OCI-LY7 (cell line): Measurements from ENCODE around the gene PLEK. TPM values are rescaled to one million over a fixed set of nuclear protein-coding genes. Genes with fewer than 3 reads are reported as not detected.

Experiments
- BruUV-seq: library from RNA; stranded (reverse); fragments of 400-500 nt; replicated peaks from 2 replicates; lab custom pipeline; 2021; lab: Mats Ljungman, UMichigan
- CTCF ChIA-PET: fragments of 300-600 bp; sonication (Branson Sonifier 250); formaldehyde crosslinking; loops from one replicate; lab custom pipeline; 2022; ENCODE audit warnings: antibody characterized with exemption; ENCODE audit not compliant: unreplicated experiment; lab: Charles Lee
- POLR2A ChIA-PET: fragments of 300-600 bp; sonication (Branson Sonifier 250); formaldehyde crosslinking; loops from one replicate; lab custom pipeline; 2022; ENCODE audit warnings: antibody characterized with exemption; lab: Charles Lee
- DNase-seq: peaks from one replicate; pipeline ENCODE4 v3.0.0-alpha.2; 2015; ENCODE audit warnings: low spot score
- H2AFZ ChIP-seq: fragments of 200-600 bp; sonication (generic), shearing (Covaris generic); 2 replicates; pipeline ENCODE4 v1.6.1; 2014; ENCODE audit warnings: mild to moderate bottlenecking, antibody characterized with exemption, low read length, moderate library complexity
- H3K27ac ChIP-seq: fragments of 200-600 bp; sonication (generic); 2 replicates; pipeline ENCODE4 v1.5.1; 2014; ENCODE audit warnings: mixed run types, low read depth, mild to moderate bottlenecking, moderate library complexity, low read length, inconsistent platforms; ENCODE audit not compliant: poor library complexity, severe bottlenecking
- H3K36me3 ChIP-seq: fragments of 200-600 bp; sonication (generic); 2 replicates; pipeline ENCODE4 v1.6.1; 2014; ENCODE audit warnings: mild to moderate bottlenecking, antibody characterized with exemption, low read length, moderate library complexity, mixed read lengths; ENCODE audit not compliant: insufficient read depth
- H3K4me1 ChIP-seq: fragments of 200-600 bp; sonication (generic); 2 replicates; pipeline ENCODE4 v1.5.1; 2014; ENCODE audit warnings: mild to moderate bottlenecking, low read length; ENCODE audit not compliant: insufficient read depth, poor library complexity, severe bottlenecking
- H3K4me2 ChIP-seq: fragments of 200-600 bp; sonication (generic); 2 replicates; pipeline ENCODE4 v1.6.1; 2014; ENCODE audit warnings: mild to moderate bottlenecking, low read length
- H3K4me3 ChIP-seq: fragments of 200-600 bp; sonication (generic); 2 replicates; pipeline ENCODE4 v1.5.1; 2014; ENCODE audit warnings: mild to moderate bottlenecking, low read depth, low read length; ENCODE audit not compliant: poor library complexity, severe bottlenecking
- H3K79me2 ChIP-seq: fragments of 200-600 bp; sonication (generic); 2 replicates; pipeline ENCODE4 v1.6.1; 2016; ENCODE audit warnings: low read depth, mild to moderate bottlenecking, low read length, moderate library complexity, mixed read lengths; ENCODE audit not compliant: insufficient read depth
- H3K9me2 ChIP-seq: fragments of 200-600 bp; sonication (generic); 2 replicates; pipeline ENCODE4 v1.6.1; 2016; ENCODE audit warnings: mild to moderate bottlenecking, low read length, mixed read lengths; ENCODE audit not compliant: insufficient read depth
- H3K9me3 ChIP-seq: fragments of 200-600 bp; sonication (generic); 2 replicates; pipeline ENCODE4 v1.6.1; 2014; ENCODE audit warnings: mild to moderate bottlenecking, mixed run types, low read length, mixed read lengths
- H4K20me1 ChIP-seq: fragments of 200-600 bp; sonication (generic); 2 replicates; pipeline ENCODE4 v1.6.1; 2014; ENCODE audit warnings: mild to moderate bottlenecking, antibody characterized with exemption, low read length, moderate library complexity, mixed read lengths; ENCODE audit not compliant: insufficient read depth
- EZH2phosphoT487 ChIP-seq: fragments of 200-600 bp; sonication (generic); IDR thresholded peaks from 2 replicates; pipeline ENCODE4 v1.6.1; 2018; ENCODE audit warnings: low read depth, borderline replicate concordance, mild to moderate bottlenecking, mixed run types, antibody characterized with exemption, low read length, moderate library complexity, mixed read lengths
- intact Hi-C: fragments of 100-400 bp; cut with micrococcal nuclease; formaldehyde crosslinking; loops from one replicate; pipeline ENCODE4 v1.10.0; 2022; ENCODE audit not compliant: unreplicated experiment
- total RNA-seq, 2 experiments: library from RNA; depleted of rRNA in 1 of 2; stranded (reverse); fragments of >200 nt in 1 of 2; shearing (Covaris generic) in 1 of 2; gene quantifications; 2 replicates each; pipeline ENCODE4 v1.2.3, GENCODE V29; 2014 to 2022
- TF ChIP-seq, protein P1 (sequence below): fragments of 200-600 bp; sonication (generic); conservative IDR thresholded peaks from 2 replicates; pipeline ENCODE4 v1.5.1; 2014; ENCODE audit warnings: mild to moderate bottlenecking, antibody characterized with exemption, low read length, moderate library complexity, mixed read lengths

Gene PLEK
- total RNA-seq, 2 experiments from 2014 or later, result 20.8 to 80.6 TPM

DNA sequence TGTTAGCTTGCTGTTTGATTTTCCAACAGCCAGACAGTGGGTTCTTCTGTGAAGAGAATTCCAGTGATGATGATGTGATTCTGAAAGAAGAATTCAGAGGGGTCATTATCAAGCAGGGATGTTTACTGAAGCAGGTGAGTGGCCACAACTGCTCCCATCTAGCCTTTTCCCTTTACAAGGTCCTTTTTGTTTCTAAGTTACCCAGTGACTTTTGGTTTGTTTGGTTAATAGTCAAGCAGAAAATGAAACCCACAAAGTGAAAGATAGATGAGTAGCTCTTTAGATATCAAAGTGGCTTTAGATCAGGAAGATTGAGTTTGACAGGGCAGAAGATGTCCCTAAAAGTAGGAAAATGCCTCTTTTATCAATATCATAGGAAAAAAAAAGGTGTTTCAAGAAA lies 23.3 kb downstream of the PLEK start:
- H4K20me1 ChIP-seq, result no peaks in the 10 kb centered on the region
- H3K27ac ChIP-seq, result peak overlapping the region; percentile 87
- peak overlapping the region; percentile 63 for H3K4me3 ChIP-seq
- H3K79me2 ChIP-seq, result peaks cover 36% of the 10 kb centered on the region
- DNase-seq, result no peak
- POLR2A ChIA-PET, result interaction anchor here (0.6 to 2.0 kb wide), 9 partner anchors 22 to 1404 kb away, joined by 3 to 10 read pairs (median 4); no protein-coding TSS in a partner anchor
- CTCF ChIA-PET, result interaction anchor here (0.8 to 1.2 kb wide), 2 partner anchors 22 to 23 kb away, joined by 3 to 5 read pairs; no protein-coding TSS in a partner anchor
- peaks cover 92% of the 10 kb centered on the region for H3K4me1 ChIP-seq
- intact Hi-C loops, result no loop called here
- H2AFZ ChIP-seq, result peak overlapping the region; percentile 23; the same call in 1 of the 2 replicates
- H3K9me2 ChIP-seq, result no peaks in the 10 kb centered on the region
- BruUV-seq, result no TSS peak
- TF ChIP-seq, protein P1, sequence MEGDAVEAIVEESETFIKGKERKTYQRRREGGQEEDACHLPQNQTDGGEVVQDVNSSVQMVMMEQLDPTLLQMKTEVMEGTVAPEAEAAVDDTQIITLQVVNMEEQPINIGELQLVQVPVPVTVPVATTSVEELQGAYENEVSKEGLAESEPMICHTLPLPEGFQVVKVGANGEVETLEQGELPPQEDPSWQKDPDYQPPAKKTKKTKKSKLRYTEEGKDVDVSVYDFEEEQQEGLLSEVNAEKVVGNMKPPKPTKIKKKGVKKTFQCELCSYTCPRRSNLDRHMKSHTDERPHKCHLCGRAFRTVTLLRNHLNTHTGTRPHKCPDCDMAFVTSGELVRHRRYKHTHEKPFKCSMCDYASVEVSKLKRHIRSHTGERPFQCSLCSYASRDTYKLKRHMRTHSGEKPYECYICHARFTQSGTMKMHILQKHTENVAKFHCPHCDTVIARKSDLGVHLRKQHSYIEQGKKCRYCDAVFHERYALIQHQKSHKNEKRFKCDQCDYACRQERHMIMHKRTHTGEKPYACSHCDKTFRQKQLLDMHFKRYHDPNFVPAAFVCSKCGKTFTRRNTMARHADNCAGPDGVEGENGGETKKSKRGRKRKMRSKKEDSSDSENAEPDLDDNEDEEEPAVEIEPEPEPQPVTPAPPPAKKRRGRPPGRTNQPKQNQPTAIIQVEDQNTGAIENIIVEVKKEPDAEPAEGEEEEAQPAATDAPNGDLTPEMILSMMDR, result no peak
- TF ChIP-seq EZH2phosphoT487, result no peak
- H3K36me3 ChIP-seq, result peaks cover 73% of the 10 kb centered on the region
- no peaks in the 10 kb centered on the region for H3K9me3 ChIP-seq
- peak overlapping the region; percentile 69 for H3K4me2 ChIP-seq

GRCh38 chr2:68388772-68389171 lies 23.7 kb downstream of the PLEK start:
- CTCF ChIA-PET, result interaction anchor here (1.2 kb wide), 1 partner anchor 23 kb away, joined by 5 read pairs; no protein-coding TSS in a partner anchor

More at GRCh38 chr2:68388772-68389171, 23.7 kb downstream of the PLEK start:
- H3K27ac ChIP-seq, result peak overlapping the region; percentile 87
- H4K20me1 ChIP-seq, result no peaks in the 10 kb centered on the region
- no peaks in the 10 kb centered on the region for H3K9me2 ChIP-seq
- H3K79me2 ChIP-seq, result peaks cover 36% of the 10 kb centered on the region
- intact Hi-C loops, result no loop called here
- POLR2A ChIA-PET, result interaction anchor here (0.6 to 2.0 kb wide), 6 partner anchors 11 to 1404 kb away, joined by 3 to 8 read pairs (median 4); no protein-coding TSS in a partner anchor
- H3K4me2 ChIP-seq, result peak overlapping the region; percentile 69
- H2AFZ ChIP-seq, result peak overlapping the region; percentile 23; the same call in 1 of the 2 replicates
- peak overlapping the region; percentile 63 for H3K4me3 ChIP-seq
- BruUV-seq, result no TSS peak
- no peaks in the 10 kb centered on the region for H3K9me3 ChIP-seq
- peaks cover 88% of the 10 kb centered on the region for H3K4me1 ChIP-seq
- TF ChIP-seq, protein P1, result no peak
- no peak for TF ChIP-seq EZH2phosphoT487
- peaks cover 73% of the 10 kb centered on the region for H3K36me3 ChIP-seq
- DNase-seq, result no peak
